KG1 (cell line): ENCODE measurements around the gene MOB2.
"Not testable (repeated sequence)": the region's sequence is repeated elsewhere in the genome, so short reads cannot be mapped to it uniquely, and the experiment has no call there.

Source experiments
- DNase-seq: peaks from one replicate; lab custom pipeline; 2025; lab: John Stamatoyannopoulos, UW

The MOB2 gene

DNA sequence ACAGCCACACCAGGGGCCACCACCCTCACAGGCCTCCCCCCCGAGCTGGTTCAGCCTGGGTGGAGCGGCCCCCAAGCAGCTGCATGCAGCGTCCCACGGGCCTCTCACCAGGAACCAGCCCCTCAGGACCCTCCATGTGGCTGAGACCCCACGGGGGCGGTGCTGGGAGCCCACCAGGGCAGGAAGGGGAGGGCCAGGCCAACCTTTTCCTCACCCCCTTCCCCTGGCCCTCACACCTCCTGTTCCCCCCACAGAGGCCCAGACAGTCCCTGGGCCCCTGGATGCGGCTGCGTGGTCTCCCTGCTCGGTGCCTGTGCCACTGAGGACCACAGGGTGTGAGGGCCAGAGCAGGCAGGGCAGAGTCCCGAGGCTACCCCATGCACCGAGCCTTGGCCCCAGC, 46.5 kb downstream of the MOB2 start:
- no peak for DNase-seq

GRCh38 chr11:1439341-1439740, 47.2 kb downstream of the MOB2 start:
- no peak for DNase-seq

DNA sequence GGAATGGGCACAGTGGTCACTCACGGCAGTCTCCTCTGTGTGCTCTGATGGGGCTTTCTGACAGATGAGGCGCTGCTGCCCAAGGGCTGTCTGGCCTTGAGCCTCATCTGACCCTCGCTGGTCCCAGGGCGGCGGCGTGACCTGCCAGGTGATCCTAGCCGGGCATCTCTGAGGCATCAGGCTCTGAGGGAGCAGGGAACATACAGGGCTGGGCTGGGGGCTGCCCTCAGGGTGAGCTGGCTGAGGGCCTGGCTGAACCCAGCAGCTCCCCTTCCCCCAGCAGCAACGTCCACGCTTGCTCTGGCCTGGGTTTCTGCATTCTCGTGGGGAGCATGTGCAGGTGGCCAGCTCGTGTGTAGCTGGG, 47.6 kb downstream of the MOB2 start:
- DNase-seq, result no peak

- DNase-seq, result no peak
Observed at GRCh38 chr11:1438261-1438966, 48.2 kb downstream of the MOB2 start.

- no peak for DNase-seq
Observed at GRCh38 chr11:1437500-1437899, 49.1 kb downstream of the MOB2 start.

GRCh38 chr11:1436468-1437039, 50.0 kb downstream of the MOB2 start:
- no peak for DNase-seq

- no peak for DNase-seq
Observed at GRCh38 chr11:1435820-1436467, 50.6 kb downstream of the MOB2 start.

DNA sequence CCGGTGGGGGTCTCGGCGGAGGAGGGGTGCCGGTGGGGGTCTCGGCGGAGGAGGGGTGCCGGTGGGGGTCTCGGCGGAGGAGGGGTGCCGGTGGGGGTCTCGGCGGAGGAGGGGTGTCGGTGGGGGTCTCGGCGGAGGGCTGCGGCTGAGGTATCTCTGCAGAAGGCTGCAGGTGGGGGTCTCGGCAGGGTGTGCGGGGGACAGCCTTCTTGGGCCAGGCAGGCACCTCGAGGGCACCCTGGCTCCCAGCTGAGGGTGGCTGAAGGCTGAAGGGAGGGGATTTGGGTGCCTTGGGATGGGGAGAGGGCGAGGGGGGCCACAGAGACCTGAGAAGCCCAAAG, 51.1 kb downstream of the MOB2 start:
- not testable (repeated sequence) for DNase-seq

GRCh38 chr11:1433977-1434640, 52.5 kb downstream of the MOB2 start:
- no peak for DNase-seq

- DNase-seq, result no peak
Observed at GRCh38 chr11:1433568-1433967, 53.0 kb downstream of the MOB2 start.

DNA sequence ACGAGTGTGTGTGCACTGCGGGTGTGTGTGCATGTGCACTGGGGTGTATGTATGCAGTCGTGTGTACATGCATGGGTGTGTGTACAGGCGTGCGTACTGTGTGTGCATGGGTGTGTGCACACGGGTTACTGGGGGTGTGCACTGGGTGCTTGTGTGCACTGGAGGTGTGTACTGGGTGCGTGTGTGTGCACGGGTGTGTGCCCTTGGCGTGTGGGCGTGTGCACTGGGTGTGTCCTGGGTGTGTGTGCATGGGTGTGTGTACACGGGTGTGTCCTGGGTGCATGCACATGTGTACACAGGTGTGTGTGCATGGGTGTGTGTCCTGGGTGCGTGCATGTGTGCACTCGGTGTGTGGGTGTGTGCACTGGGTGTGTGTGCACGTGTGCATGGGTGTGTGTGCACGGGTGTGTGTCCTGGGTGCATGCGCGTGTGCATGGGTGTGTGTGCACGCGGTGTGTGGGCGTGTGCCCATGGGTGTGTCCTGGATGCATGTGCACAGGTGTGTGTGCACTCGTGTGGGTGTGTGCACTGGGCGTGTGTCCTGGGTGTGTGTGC, 57.7 kb downstream of the MOB2 start:
- no peak for DNase-seq

- no peak for DNase-seq
Observed at GRCh38 chr11:1425439-1425838, 61.1 kb downstream of the MOB2 start.

DNA sequence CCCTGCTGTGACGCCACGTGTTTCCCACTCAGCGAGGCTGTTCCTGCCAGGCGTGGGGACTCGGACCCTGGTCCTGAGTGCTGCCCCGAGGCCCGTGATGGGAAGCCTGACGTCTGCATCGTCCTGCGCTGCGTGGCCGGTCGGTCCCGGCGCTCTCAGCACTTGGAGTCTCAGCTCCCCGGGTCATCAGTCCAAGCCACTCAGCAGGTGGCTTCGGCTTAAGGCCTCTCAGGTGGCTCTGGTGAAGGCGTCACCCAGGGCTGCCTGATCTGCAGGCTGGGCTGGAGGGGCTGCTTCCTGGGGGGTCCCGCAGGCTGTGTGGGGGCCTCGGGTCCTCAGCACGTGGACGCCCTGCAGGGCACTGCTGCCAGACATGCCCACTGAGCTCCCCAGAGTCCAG, 61.6 kb downstream of the MOB2 start:
- DNase-seq, result no peak

DNA sequence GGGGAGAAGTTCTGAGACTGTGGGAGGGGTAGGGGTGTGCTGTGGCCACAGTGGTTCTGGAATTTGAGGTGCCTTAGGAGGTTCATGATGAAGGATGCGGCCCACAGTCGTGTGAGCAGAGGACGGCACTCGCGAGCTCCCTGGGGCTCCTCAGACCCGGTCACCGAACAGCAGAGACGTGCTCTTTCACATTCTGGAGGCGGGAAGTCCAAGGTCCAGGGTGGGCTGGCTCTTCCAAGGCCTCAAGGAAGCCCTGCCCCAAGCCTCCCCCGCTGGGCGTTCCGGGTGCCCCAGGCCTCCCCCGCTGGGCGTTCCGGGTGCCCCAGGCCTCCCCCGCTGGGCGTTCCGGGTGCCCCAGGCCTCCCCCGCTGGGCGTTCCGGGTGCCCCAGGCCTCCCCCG, 63.2 kb downstream of the MOB2 start:
- DNase-seq, result not testable (repeated sequence)

DNA sequence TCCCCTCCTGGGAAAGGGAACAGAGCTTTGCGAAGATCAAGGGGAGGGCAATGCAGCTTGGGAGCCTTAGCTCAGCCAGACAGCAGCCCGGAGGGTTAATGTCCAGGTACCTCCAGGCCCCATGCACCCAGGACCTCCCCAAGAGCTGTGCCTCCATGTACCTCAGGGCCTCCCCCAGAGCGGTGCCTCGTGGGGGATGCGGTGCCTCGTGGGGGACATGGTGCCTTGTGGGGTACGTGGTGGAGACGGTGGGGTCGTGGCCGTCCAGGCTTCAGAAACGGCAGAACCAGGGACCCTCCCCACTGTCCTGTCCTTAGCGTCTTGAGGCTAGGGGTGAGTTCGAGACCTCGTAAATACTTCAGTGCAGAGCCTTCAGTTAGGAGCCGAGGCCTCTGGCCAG, 63.6 kb downstream of the MOB2 start:
- DNase-seq, result no peak

DNA sequence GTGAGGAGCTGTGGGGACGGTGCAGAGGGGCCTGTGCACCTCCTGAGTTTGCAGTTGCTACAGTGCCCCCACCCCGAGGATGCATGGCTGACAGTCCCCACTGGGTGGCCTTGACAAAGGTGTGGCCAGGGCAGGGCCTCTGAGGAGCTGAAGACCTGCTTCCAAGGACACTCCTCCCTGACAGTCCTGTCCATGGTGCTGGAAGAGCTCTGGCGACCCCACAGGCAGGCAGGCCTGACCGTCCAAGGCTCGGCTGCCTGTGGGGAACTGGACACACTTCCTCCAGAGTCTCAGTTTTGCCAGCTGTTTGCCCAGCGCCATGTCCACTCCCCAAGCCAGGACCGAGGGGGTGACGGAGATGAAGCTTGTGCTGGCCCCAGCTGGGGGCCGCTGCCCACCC, 64.1 kb downstream of the MOB2 start:
- no peak for DNase-seq

- no peak for DNase-seq
Observed at GRCh38 chr11:1421291-1421690, 65.3 kb downstream of the MOB2 start.

- DNase-seq, result no peak
Observed at GRCh38 chr11:1419811-1420210, 66.8 kb downstream of the MOB2 start.
